Astrocyte of the cerebellum (primary cell): ENCODE data around the gene SH2D1B.

ENCODE experiments used
- DNase-seq: peaks from one replicate; pipeline ENCODE4 v3.0.0-alpha.2; 2011; ENCODE audit warnings: low read depth
- H3K4me3 ChIP-seq: 2 replicates; pipeline ENCODE4 v1.5.1; 2011; ENCODE audit warnings: mild to moderate bottlenecking, low read depth, low read length, moderate library complexity
- in situ Hi-C: cut with HindIII; loops from 2 replicates; pipeline ENCODE4 v1.10.0; 2017; ENCODE audit warnings: low sequenced_read_pairs
- TF ChIP-seq, protein P1 (sequence below): IDR thresholded peaks from 2 replicates; pipeline ENCODE4 v1.5.1; 2012; ENCODE audit warnings: low read length, low read depth, moderate library complexity, mild to moderate bottlenecking; ENCODE audit errors: missing control alignments

The SH2D1B gene

DNA sequence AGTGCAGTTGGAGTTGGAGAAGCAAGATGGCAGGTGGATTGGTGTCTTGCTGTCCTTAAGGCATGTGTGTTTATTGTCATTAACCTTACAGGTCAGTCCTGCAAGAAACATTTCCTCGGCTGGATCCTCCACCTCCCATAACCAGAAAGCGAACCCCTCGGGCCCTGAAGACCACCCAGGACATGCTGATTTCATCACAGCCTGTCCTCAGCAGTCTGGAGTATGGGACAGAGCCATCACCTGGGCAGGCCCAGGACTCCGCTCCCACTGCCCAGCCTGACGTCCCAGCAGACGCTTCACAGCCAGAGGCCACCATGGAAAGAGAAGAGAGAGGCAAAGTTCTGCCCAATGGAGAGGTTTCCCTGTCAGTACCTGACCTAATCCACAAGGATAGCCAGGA is 28.8 kb downstream of the SH2D1B start:
- TF ChIP-seq, protein P1, sequence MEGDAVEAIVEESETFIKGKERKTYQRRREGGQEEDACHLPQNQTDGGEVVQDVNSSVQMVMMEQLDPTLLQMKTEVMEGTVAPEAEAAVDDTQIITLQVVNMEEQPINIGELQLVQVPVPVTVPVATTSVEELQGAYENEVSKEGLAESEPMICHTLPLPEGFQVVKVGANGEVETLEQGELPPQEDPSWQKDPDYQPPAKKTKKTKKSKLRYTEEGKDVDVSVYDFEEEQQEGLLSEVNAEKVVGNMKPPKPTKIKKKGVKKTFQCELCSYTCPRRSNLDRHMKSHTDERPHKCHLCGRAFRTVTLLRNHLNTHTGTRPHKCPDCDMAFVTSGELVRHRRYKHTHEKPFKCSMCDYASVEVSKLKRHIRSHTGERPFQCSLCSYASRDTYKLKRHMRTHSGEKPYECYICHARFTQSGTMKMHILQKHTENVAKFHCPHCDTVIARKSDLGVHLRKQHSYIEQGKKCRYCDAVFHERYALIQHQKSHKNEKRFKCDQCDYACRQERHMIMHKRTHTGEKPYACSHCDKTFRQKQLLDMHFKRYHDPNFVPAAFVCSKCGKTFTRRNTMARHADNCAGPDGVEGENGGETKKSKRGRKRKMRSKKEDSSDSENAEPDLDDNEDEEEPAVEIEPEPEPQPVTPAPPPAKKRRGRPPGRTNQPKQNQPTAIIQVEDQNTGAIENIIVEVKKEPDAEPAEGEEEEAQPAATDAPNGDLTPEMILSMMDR = no peak
- no peak overlapping the region for H3K4me3 ChIP-seq
- in situ Hi-C loops = no loop called here
- DNase-seq = no peak

DNA sequence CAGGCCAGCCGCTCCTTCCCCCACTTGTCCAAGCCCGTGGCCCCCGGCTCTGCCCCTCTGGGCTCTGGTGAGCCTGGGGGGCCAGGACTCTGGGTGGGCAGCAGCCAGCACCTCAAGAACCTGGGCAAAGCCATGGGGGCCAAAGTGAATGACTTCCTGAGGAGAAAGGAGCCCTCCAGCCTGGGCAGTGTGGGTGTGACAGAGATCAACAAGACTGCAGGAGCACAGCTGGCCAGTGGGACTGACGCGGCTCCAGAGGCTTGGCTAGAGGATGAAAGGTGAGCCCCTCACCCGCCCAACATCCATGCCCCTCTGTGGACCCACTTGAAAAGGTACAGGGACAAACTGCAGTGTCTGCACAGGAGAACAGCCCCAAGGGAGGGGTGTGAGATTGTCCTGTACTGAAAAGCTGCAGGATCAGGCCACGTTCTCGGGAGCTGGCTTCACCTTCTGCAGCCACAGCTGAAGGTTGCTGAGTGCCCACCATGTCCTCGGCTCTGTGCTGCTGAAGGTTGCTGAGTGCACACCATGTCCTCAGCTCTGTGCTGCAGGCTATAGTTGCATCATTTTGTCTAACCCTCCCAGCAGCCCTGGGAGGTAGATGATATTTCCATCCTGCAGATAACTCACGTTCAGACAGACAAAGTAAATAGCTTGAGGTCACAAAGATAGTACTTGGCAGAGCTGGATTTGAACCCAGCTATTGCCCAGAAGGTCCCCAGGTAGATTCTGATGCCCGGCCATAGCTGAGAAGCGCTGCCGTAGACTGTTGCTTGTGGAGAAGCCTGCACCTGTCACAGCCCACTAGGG is 29.8 kb downstream of the SH2D1B start:
- in situ Hi-C loops = no loop called here
- no peak for DNase-seq
- no peak overlapping the region for H3K4me3 ChIP-seq
- TF ChIP-seq, protein P1 = no peak

DNA sequence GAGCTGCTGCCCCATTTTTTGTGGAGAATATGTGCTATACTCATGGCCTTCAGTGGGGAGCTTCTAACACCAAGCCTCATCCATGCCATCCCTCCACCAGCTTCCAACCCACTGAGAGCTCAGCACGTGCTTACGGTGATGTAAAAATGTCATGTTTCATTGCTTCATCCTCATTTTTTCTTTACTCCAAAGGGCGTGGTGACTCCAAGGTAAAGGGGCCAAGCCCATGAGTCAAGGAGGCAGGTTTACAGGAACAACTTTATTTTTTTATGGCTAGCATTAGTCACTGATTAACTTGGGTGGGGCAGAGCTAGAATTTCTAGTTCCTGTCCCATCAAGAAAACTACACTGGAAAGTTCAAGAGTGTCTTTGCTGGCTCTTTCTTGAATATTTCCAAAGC is 30.6 kb downstream of the SH2D1B start, which contains the start of gene C1orf226:
C1orf226 (plus strand) TSS at position 346 of the 400 bp plus-strand sequence. CDS start 174 bp downstream, outside the sequence.
- no peak for DNase-seq
- TF ChIP-seq, protein P1 = no peak
- in situ Hi-C loops = no loop called here
- H3K4me3 ChIP-seq = no peak within 1 kb of the TSS

DNA sequence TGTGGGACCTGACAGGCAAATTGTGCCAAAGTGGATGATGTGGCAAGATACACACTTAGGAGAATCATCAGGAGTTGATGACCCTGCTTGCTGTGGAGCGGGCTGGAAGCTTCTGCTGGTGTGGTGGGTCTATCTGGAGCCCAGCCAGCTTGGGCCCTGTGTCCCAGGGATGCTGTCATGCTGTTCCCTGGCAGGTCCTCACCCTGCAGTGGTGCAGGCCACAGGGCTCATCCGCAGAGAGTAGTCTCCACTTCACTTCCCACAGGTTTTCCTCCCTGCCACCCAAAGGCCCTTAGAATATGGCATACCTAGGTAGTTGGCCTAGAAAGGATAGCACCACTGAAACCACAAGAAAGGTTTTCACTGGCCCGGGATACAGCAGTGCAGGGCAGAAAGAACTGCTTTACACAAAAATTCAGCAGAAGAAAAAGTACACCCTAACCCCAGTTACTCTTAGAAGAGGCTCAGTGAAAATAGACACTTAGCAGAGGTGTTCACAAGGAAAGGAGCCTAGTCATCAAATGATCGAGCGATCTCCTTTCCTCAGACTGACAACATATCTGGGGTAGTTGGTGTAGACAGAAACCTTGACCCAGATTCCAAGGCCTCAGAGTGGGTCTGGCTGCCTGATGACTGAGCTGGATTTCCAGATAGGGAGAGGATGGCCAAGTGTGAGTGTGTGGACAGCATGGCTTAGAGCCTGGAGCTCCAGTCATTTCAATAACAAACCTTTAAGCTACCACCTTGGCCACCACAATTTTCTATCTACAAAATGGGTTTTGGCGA is 31.7 kb downstream of the SH2D1B start:
- H3K4me3 ChIP-seq = no peak overlapping the region
- TF ChIP-seq, protein P1 = no peak
- in situ Hi-C loops = no loop called here
- DNase-seq = no peak

DNA sequence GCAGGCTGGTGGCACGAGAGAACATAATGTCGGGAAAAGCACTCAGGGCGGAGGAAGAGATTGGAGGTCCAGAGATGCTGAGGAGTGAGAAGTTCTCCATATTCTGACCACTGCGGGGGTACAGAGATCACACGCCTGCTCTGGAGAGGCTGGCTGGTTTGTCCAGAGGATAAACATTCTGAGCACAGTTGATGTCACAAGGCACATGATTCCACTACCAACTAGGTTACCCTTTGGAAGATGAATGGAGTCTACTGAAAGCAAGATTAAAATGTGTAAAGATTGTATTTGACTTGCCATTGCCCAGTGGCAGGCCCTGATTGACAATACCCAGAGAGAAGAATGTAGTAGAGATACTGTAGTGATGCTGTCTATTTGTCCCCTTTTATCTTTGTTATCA is 35.2 kb downstream of the SH2D1B start, which contains the start of gene SPATA46:
SPATA46 (minus strand) TSS at position 164 of the 400 bp plus-strand sequence; CDS start at position 100, 64 bp downstream.
- no peak for DNase-seq
- in situ Hi-C loops = no loop called here
- H3K4me3 ChIP-seq = no peak within 1 kb of the TSS
- TF ChIP-seq, protein P1 = no peak

DNA sequence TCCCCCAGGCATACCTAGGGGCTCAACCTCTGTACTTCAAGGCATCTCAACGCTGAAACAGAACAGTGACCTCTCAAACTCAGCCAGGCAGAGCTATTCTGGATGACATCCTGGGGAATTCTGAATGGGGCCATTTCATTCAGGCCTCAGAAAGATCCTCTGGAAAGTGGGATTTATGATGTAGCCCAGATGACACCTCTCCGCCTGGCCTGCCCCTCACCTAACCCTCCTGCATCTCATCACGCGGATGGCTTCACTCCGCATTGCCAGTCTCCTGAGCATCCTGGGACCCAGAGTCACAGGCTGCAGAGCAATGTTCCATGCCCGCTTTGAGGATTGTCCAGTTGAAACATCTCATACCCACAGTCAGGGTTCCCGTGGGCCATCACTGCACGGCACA is 36.5 kb downstream of the SH2D1B start:
- DNase-seq = no peak
- no peak overlapping the region for H3K4me3 ChIP-seq
- TF ChIP-seq, protein P1 = no peak
- in situ Hi-C loops = no loop called here
